Upper lobe of left lung (tissue), 6 donors: Measurements from ENCODE around the gene TRAPPC8. TPM values are rescaled to one million over a fixed set of nuclear protein-coding genes. Genes with fewer than 3 reads are reported as not detected.

Experiments
- ATAC-seq, 2 donors: fragments of 200-7000 bp; cut with Tn5 transposase; one replicate each; pipeline ENCODE4 v1.9.1; 2022; ENCODE audit warnings: mild to moderate bottlenecking in 2 of 2, moderate library complexity in 2 of 2; ENCODE audit not compliant: low FRiP score in 2 of 2
- DNase-seq, 2 donors: peaks; one replicate each; pipeline ENCODE4 v3.0.0-alpha.2; 2019 to 2020
- H3K27ac ChIP-seq, 4 donors: fragments of 200-600 bp; sonication (generic); one replicate each; pipeline ENCODE4 v1.5.1; 2016 to 2019
- H3K27me3 ChIP-seq, 4 donors: fragments of 200-600 bp; sonication (generic); one replicate each; pipeline ENCODE4 v1.5.1; 2017 to 2019
- H3K36me3 ChIP-seq, 4 donors: fragments of 200-600 bp; sonication (generic); one replicate each; pipeline ENCODE4 v1.5.1; 2016 to 2019
- H3K4me1 ChIP-seq, 4 donors: fragments of 200-600 bp; sonication (generic); one replicate each; pipeline ENCODE4 v1.5.1; 2018 to 2019
- H3K4me3 ChIP-seq, 4 donors: fragments of 200-600 bp; sonication (generic); one replicate each; pipeline ENCODE4 v1.5.1; 2017 to 2019; ENCODE audit warnings: mild to moderate bottlenecking in 2 of 4, moderate library complexity in 1 of 4
- H3K9me3 ChIP-seq, 4 donors: fragments of 200-600 bp; sonication (generic); one replicate each; pipeline ENCODE4 v1.5.1; 2018 to 2019
- CTCF ChIP-seq, 6 experiments: fragments of 450-650 bp in 4 of 6; fragments of 200-600 bp in 2 of 6; sonication (generic) in 2 of 6; IDR thresholded peaks; one replicate each; pipeline ENCODE4 v1.5.1; 2016 to 2019; ENCODE audit warnings: antibody characterized with exemption in 6 of 6
- EP300 ChIP-seq, 4 donors: sonication (generic); formaldehyde crosslinking; IDR thresholded peaks; one replicate each; pipeline ENCODE4 v1.5.1; 2017; ENCODE audit warnings: antibody characterized with exemption in 4 of 4, control low read depth in 2 of 4
- POLR2A ChIP-seq, 4 donors: fragments of 450-650 bp; IDR thresholded peaks; one replicate each; pipeline ENCODE4 v1.5.1; 2016 to 2017; ENCODE audit warnings: antibody characterized with exemption in 4 of 4, mild to moderate bottlenecking in 2 of 4
- POLR2AphosphoS5 ChIP-seq, 2 donors: sonication (generic); formaldehyde crosslinking; IDR thresholded peaks; one replicate each; pipeline ENCODE4 v1.5.1; 2017; ENCODE audit warnings: antibody characterized with exemption in 2 of 2
- WGBS, 2 donors: methylation state at CpG; one replicate each; pipeline ENCODE4 v1.1.5; 2017 to 2018; 5-methylcytosine and 5-hydroxymethylcytosine counted together
- total RNA-seq, 6 donors: library from RNA; depleted of rRNA in 4 of 6; stranded (reverse); fragments of >200 nt in 4 of 6; gene quantifications; one replicate each; pipeline versions ENCODE4 v1.1.0 to v1.2.1, GENCODE V29; 2016 to 2021
- donor health status: DM: no; HTN: no; CAD: no; lungs with moderate emphysema.
- donor health status: DM: no; HTN: yes; CAD: no; lungs with severe emphysema.

TRAPPC8 gene
- total RNA-seq, 6 donors from 2014 or later, result 14.1 to 56.4 (median 40.2) TPM

GRCh38 chr18:31798399-31798798 lies 144.5 kb downstream of the TRAPPC8 start:
- H3K4me1 ChIP-seq, result no peaks in the 10 kb centered on the region
- no peak overlapping the region for H3K27ac ChIP-seq
- H3K9me3 ChIP-seq, result no peaks in the 10 kb centered on the region
- WGBS, 2 donors, result 64 to 88% methylated on average over 2 of the region's 2 CpGs
- no peak for TF ChIP-seq POLR2AphosphoS5 (IDR thresholded peaks at IDR 0.05)
- TF ChIP-seq CTCF (IDR thresholded peaks at IDR 0.05), result no peak
- no peak for TF ChIP-seq POLR2A (IDR thresholded peaks at IDR 0.05)
- TF ChIP-seq EP300 (IDR thresholded peaks at IDR 0.05), result no peak
- H3K27me3 ChIP-seq, result no peaks in the 10 kb centered on the region
- ATAC-seq, result no peak
- H3K36me3 ChIP-seq, result no peaks in the 10 kb centered on the region
- DNase-seq, result no peak
- H3K4me3 ChIP-seq, result no peak overlapping the region

- Histone ChIP-seq H3K4me1 (no peaks in the 10 kb centered on the region), H3K27ac (no peak overlapping the region), H3K9me3 (no peaks in the 10 kb centered on the region), H3K36me3 (no peaks in the 10 kb centered on the region), H3K27me3 (no peaks in the 10 kb centered on the region), H3K4me3 (no peak overlapping the region)
- ATAC-seq (no peak), DNase-seq (no peak)
- no peak for TF ChIP-seq CTCF (IDR thresholded peaks at IDR 0.05)
- 83 to 90% methylated on average over 2 of the region's 2 CpGs for WGBS, 2 donors
These were observed 147.2 kb downstream of the TRAPPC8 start for GRCh38 chr18:31795747-31796146.

- no peak for ATAC-seq
- no peak for DNase-seq
- H3K36me3 ChIP-seq, result no peaks in the 10 kb centered on the region
- H3K4me1 ChIP-seq, result no peaks in the 10 kb centered on the region
- no peak overlapping the region for H3K27ac ChIP-seq
- TF ChIP-seq POLR2AphosphoS5 (IDR thresholded peaks at IDR 0.05) (no peak), EP300 (IDR thresholded peaks at IDR 0.05) (no peak), POLR2A (IDR thresholded peaks at IDR 0.05) (no peak)
- H3K4me3 ChIP-seq, result no peak overlapping the region
- H3K9me3 ChIP-seq, result no peaks in the 10 kb centered on the region
- H3K27me3 ChIP-seq, result no peaks in the 10 kb centered on the region
These were observed 149.4 kb downstream of the TRAPPC8 start for GRCh38 chr18:31793531-31793930.

GRCh38 chr18:31792580-31792911 lies 150.4 kb downstream of the TRAPPC8 start:
- H3K9me3 ChIP-seq, result no peaks in the 10 kb centered on the region
- no peaks in the 10 kb centered on the region for H3K27me3 ChIP-seq
- ATAC-seq, result no peak
- WGBS, 2 donors, result 90 to 92% methylated on average over 2 of the region's 2 CpGs
- TF ChIP-seq CTCF (IDR thresholded peaks at IDR 0.05) (no peak), EP300 (IDR thresholded peaks at IDR 0.05) (no peak), POLR2A (IDR thresholded peaks at IDR 0.05) (no peak), POLR2AphosphoS5 (IDR thresholded peaks at IDR 0.05) (no peak)
- H3K27ac ChIP-seq, result no peak overlapping the region
- no peaks in the 10 kb centered on the region for H3K4me1 ChIP-seq
- no peak for DNase-seq
- no peak overlapping the region for H3K4me3 ChIP-seq
- H3K36me3 ChIP-seq, result no peaks in the 10 kb centered on the region

- WGBS, 2 donors, result 83 to 86% methylated on average over 6 of the region's 6 CpGs
- H3K36me3 ChIP-seq, result no peaks in the 10 kb centered on the region
- no peak overlapping the region for H3K27ac ChIP-seq
- DNase-seq (no peak), ATAC-seq (peak; percentile 47 to 73)
- H3K9me3 ChIP-seq, result no peaks in the 10 kb centered on the region
- TF ChIP-seq POLR2A (IDR thresholded peaks at IDR 0.05) (no peak), CTCF (IDR thresholded peaks at IDR 0.05) (no peak), EP300 (IDR thresholded peaks at IDR 0.05) (no peak), POLR2AphosphoS5 (IDR thresholded peaks at IDR 0.05) (no peak)
- H3K27me3 ChIP-seq, result no peaks in the 10 kb centered on the region
- no peaks in the 10 kb centered on the region for H3K4me1 ChIP-seq
- H3K4me3 ChIP-seq, result no peak overlapping the region
These were observed 150.9 kb downstream of the TRAPPC8 start for GRCh38 chr18:31791817-31792579.
